Glomerular visceral epithelial cell (primary cell): ENCODE measurements around the gene UGT1A8.
A peak's percentile ranks its signal among the peaks of the same experiment; 100 is the strongest.
"Not testable (repeated sequence)": the region's sequence is repeated elsewhere in the genome, so short reads cannot be mapped to it uniquely, and the experiment has no call there.

Experiments
- DNase-seq: peaks from one replicate; pipeline ENCODE4 v3.0.0-alpha.2; 2016; ENCODE audit errors: extremely low spot score

The UGT1A8 gene

GRCh38 chr2:233639860-233640259 is 22.4 kb downstream of the UGT1A8 start:
- DNase-seq, result no peak

GRCh38 chr2:233643128-233643527 is 25.7 kb downstream of the UGT1A8 start:
- peak; percentile 44 for DNase-seq

GRCh38 chr2:233646033-233646432 is 28.6 kb downstream of the UGT1A8 start:
- not testable (repeated sequence) for DNase-seq

GRCh38 chr2:233650981-233651380 is 33.5 kb downstream of the UGT1A8 start:
- DNase-seq, result no peak

GRCh38 chr2:233651430-233651829 is 34.0 kb downstream of the UGT1A8 start:
- DNase-seq, result no peak

GRCh38 chr2:233654501-233654900 is 37.1 kb downstream of the UGT1A8 start:
- DNase-seq, result no peak

- DNase-seq, result no peak
Observed at GRCh38 chr2:233655043-233655442, 37.6 kb downstream of the UGT1A8 start.

GRCh38 chr2:233655943-233656342 is 38.5 kb downstream of the UGT1A8 start:
- not testable (repeated sequence) for DNase-seq

- DNase-seq, result no peak
Observed at GRCh38 chr2:233656443-233656842, 39.0 kb downstream of the UGT1A8 start.

- DNase-seq, result no peak
Observed at GRCh38 chr2:233658610-233659009, 41.2 kb downstream of the UGT1A8 start.

- no peak for DNase-seq
Observed at GRCh38 chr2:233663911-233664310, 46.5 kb downstream of the UGT1A8 start.

GRCh38 chr2:233668605-233669260 is 51.3 kb downstream of the UGT1A8 start:
- peak; percentile 67 for DNase-seq

- DNase-seq, result no peak
Observed at GRCh38 chr2:233671290-233672161, 54.1 kb downstream of the UGT1A8 start, which contains the start of gene UGT1A9. Gene UGT1A9, plus strand, starts transcription at chr2:233671898. Its CDS starts 37 bp downstream, at chr2:233671935.

- no peak for DNase-seq
Observed at GRCh38 chr2:233672886-233673285, 55.5 kb downstream of the UGT1A8 start.

- DNase-seq, result no peak
Observed at GRCh38 chr2:233673896-233674295, 56.5 kb downstream of the UGT1A8 start.

GRCh38 chr2:233674314-233674713 is 56.9 kb downstream of the UGT1A8 start:
- no peak for DNase-seq

GRCh38 chr2:233674995-233675394 is 57.6 kb downstream of the UGT1A8 start:
- DNase-seq, result no peak

- DNase-seq, result peak; percentile 43
Observed at GRCh38 chr2:233676046-233676445, 58.6 kb downstream of the UGT1A8 start.

- DNase-seq, result no peak
Observed at GRCh38 chr2:233679196-233679595, 61.8 kb downstream of the UGT1A8 start.

GRCh38 chr2:233680361-233681045 is 63.1 kb downstream of the UGT1A8 start:
- DNase-seq, result no peak

GRCh38 chr2:233681521-233682099 is 64.2 kb downstream of the UGT1A8 start, which contains the start of gene UGT1A7:
Gene UGT1A7, plus strand, starts transcription at chr2:233681901. Its CDS starts 37 bp downstream, at chr2:233681938.
- no peak for DNase-seq

GRCh38 chr2:233684640-233685039 is 67.2 kb downstream of the UGT1A8 start:
- DNase-seq, result no peak
